HG02588 (cell line): ENCODE measurements around the gene MCM7.
"Not testable (repeated sequence)": the region's sequence is repeated elsewhere in the genome, so short reads cannot be mapped to it uniquely, and the experiment has no call there.

ENCODE experiments used
- ATAC-seq: cut with Tn5 transposase; IDR thresholded peaks from one replicate; pipeline ENCODE4 v1.9.1; 2021; ENCODE audit warnings: mild to moderate bottlenecking, moderate library complexity; ENCODE audit not compliant: unreplicated experiment

MCM7 gene

GRCh38 chr7:100101016-100101862, at the start of gene MCM7, which contains the start of gene AP4M1:
MCM7 (minus strand) TSS chr7:100101397; CDS start chr7:100101294, 103 bp downstream.
AP4M1 (plus strand) TSS chr7:100101643; CDS start chr7:100101715, 72 bp downstream.
- peak; percentile 77 for ATAC-seq

GRCh38 chr7:100148559-100149328, 47.5 kb upstream of the MCM7 start, which contains the start of gene LAMTOR4:
LAMTOR4 (plus strand) TSS chr7:100148918; CDS start chr7:100148973, 55 bp downstream.
- ATAC-seq: peak; percentile 98

GRCh38 chr7:100148225-100148558, 47.0 kb upstream of the MCM7 start:
- ATAC-seq: no peak

GRCh38 chr7:100147278-100147677, 46.1 kb upstream of the MCM7 start:
- ATAC-seq: no peak

GRCh38 chr7:100146350-100146749, 45.2 kb upstream of the MCM7 start:
- ATAC-seq: not testable (repeated sequence)

- ATAC-seq: no peak
These were observed 41.3 kb upstream of the MCM7 start for GRCh38 chr7:100142461-100142860.

- no peak for ATAC-seq
These were observed 40.4 kb upstream of the MCM7 start for GRCh38 chr7:100141555-100141949.

- ATAC-seq: no peak
These were observed 36.9 kb upstream of the MCM7 start for GRCh38 chr7:100137851-100138760.

GRCh38 chr7:100132697-100133151, 31.5 kb upstream of the MCM7 start:
- ATAC-seq: peak; percentile 58

GRCh38 chr7:100132126-100132525, 30.9 kb upstream of the MCM7 start:
- ATAC-seq: no peak

- ATAC-seq: no peak
These were observed 29.6 kb upstream of the MCM7 start for GRCh38 chr7:100130608-100131453.

- ATAC-seq: not testable (repeated sequence)
These were observed 29.0 kb upstream of the MCM7 start for GRCh38 chr7:100130220-100130607.

GRCh38 chr7:100128637-100128963, 27.4 kb upstream of the MCM7 start:
- ATAC-seq: no peak

GRCh38 chr7:100127866-100128636, 26.9 kb upstream of the MCM7 start:
- ATAC-seq: no peak

- peak; percentile 65 for ATAC-seq
These were observed 26.0 kb upstream of the MCM7 start, which contains the start of gene MBLAC1 for GRCh38 chr7:100126931-100127865. MBLAC1 (plus strand) TSS chr7:100126967; CDS start chr7:100127396, 429 bp downstream.

GRCh38 chr7:100126239-100126930, 25.2 kb upstream of the MCM7 start:
- peak; percentile 4 for ATAC-seq
